HG03175 (cell line): ENCODE measurements around the gene PPM1N.

Experiments
- ATAC-seq: cut with Tn5 transposase; IDR thresholded peaks from one replicate; pipeline ENCODE4 v1.9.1; 2021; ENCODE audit warnings: mild to moderate bottlenecking, moderate library complexity; ENCODE audit not compliant: unreplicated experiment

PPM1N gene

DNA sequence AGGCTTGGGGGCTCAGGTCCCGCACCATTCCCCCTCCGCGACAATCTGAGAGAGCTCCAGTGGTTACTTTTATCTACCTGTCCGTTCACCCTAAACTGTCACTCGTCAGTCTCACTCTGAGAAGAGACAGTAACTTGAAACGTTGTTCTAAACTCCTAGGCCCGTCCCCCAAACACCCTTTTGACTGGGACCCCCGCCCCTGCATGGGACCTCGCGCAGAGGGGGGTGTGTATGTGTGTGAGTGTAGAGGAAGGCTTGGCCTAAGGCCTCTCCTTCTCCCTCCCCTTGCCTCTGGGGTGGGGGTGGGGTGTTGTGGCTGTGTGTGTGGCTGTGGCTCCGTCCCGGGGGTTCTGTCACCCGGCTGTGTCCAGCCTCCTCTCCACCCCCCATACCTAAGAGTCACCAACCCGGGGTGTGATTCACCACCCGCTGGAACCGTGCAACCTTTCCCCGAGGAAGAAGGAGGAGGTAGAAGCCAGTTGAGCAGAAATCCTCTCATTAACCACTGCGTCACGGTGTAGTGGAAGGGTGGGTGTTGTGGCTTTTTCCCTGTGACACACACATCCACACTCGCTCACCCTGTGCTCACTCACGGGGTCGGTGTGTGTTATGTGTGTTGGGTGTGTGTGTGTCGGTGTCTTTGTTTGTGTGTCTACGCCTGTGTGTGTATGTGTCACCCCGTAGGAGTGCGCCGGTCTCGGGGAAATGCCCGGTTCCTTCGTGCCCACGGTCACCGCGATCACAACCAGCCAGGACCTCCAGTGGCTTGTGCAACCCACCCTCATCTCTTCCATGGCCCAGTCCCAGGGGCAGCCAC is 28.1 kb upstream of the PPM1N start:
- no peak for ATAC-seq

DNA sequence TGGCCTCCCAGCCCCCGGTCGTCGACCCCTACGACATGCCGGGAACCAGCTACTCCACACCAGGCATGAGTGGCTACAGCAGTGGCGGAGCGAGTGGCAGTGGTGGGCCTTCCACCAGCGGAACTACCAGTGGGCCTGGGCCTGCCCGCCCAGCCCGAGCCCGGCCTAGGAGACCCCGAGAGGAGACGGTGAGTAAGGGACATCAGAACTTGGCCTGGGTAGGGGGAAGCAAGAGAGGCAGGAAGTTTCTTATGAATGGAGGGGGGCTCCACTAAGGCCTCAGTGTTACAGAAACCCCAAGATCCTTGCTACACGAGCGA is 27.5 kb upstream of the PPM1N start:
- no peak for ATAC-seq

DNA sequence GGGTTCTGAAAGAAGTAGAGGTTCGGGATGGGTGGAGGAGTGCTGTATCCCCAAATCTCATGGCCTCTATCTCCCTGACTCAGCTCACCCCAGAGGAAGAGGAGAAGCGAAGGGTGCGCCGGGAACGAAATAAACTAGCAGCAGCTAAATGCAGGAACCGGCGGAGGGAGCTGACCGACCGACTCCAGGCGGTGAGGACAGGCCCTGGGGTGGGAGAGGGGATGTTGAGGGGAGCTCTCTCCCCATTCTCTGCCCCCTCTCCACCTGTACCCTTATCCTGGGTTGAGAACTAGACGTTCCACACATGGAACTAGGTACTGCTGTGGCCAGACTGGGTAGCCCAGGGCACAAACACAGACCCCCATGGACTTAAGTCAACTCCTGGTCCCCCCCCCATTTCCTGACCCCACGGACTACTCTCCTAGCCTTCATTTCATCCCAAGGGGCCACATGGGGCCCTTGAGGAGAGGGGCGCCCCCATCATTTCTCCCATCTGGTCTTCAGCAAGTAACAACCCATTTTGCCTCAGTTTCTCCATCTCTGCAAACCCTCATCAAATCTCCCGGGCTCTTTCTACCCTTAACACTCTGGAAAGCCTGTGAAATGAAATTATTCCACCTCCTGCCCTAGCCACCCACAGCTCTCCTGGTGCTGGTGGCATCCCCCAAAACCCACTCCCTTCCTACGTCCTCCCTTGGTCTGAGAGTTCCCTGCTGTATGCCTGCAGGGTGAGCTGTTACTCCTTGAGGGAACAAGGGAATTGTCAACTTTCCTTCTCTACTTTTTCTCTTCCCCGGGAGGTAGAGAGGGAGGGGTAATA is 26.9 kb upstream of the PPM1N start:
- no peak for ATAC-seq

DNA sequence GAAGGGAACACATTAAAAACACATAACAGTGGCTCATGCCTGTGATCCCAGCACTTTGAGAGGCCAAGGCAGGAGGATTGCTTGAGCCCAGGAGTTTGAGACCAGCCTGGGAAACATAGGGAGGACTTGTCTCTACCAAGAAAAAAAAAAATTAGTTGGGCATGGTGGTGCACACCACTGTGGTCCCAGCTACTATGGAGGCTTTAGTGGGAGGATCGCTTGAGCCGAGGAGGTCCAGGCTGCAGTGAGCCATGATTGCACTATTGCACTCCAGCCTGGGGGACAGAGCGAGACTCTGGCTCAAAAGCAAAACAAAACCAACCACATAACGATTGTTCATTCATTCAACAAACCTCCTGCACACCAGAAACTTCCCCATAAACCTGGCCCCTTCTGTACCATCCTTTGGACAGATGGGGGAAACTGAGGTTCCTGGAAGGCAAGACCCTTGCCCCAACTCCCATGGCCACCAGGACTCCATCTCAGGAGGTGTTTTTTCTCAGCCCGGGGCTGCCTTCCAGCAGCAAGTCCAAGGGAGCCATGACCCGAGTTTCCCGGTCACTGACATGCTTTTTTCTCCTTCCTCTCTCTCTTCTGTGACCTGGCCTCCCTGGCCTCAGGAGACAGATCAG is 26.2 kb upstream of the PPM1N start:
- no peak for ATAC-seq

DNA sequence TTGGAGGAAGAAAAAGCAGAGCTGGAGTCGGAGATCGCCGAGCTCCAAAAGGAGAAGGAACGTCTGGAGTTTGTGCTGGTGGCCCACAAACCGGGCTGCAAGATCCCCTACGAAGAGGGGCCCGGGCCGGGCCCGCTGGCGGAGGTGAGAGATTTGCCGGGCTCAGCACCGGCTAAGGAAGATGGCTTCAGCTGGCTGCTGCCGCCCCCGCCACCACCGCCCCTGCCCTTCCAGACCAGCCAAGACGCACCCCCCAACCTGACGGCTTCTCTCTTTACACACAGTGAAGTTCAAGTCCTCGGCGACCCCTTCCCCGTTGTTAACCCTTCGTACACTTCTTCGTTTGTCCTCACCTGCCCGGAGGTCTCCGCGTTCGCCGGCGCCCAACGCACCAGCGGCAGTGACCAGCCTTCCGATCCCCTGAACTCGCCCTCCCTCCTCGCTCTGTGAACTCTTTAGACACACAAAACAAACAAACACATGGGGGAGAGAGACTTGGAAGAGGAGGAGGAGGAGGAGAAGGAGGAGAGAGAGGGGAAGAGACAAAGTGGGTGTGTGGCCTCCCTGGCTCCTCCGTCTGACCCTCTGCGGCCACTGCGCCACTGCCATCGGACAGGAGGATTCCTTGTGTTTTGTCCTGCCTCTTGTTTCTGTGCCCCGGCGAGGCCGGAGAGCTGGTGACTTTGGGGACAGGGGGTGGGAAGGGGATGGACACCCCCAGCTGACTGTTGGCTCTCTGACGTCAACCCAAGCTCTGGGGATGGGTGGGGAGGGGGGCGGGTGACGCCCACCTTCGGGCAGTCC is 25.5 kb upstream of the PPM1N start:
- ATAC-seq: no peak

DNA sequence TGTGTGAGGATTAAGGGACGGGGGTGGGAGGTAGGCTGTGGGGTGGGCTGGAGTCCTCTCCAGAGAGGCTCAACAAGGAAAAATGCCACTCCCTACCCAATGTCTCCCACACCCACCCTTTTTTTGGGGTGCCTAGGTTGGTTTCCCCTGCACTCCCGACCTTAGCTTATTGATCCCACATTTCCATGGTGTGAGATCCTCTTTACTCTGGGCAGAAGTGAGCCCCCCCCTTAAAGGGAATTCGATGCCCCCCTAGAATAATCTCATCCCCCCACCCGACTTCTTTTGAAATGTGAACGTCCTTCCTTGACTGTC is 24.9 kb upstream of the PPM1N start:
- no peak for ATAC-seq

DNA sequence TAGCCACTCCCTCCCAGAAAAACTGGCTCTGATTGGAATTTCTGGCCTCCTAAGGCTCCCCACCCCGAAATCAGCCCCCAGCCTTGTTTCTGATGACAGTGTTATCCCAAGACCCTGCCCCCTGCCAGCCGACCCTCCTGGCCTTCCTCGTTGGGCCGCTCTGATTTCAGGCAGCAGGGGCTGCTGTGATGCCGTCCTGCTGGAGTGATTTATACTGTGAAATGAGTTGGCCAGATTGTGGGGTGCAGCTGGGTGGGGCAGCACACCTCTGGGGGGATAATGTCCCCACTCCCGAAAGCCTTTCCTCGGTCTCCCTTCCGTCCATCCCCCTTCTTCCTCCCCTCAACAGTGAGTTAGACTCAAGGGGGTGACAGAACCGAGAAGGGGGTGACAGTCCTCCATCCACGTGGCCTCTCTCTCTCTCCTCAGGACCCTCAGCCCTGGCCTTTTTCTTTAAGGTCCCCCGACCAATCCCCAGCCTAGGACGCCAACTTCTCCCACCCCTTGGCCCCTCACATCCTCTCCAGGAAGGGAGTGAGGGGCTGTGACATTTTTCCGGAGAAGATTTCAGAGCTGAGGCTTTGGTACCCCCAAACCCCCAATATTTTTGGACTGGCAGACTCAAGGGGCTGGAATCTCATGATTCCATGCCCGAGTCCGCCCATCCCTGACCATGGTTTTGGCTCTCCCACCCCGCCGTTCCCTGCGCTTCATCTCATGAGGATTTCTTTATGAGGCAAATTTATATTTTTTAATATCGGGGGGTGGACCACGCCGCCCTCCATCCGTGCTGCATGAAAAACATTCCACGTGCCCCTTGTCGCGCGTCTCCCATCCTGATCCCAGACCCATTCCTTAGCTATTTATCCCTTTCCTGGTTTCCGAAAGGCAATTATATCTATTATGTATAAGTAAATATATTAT is 24.3 kb upstream of the PPM1N start:
- ATAC-seq: no peak

DNA sequence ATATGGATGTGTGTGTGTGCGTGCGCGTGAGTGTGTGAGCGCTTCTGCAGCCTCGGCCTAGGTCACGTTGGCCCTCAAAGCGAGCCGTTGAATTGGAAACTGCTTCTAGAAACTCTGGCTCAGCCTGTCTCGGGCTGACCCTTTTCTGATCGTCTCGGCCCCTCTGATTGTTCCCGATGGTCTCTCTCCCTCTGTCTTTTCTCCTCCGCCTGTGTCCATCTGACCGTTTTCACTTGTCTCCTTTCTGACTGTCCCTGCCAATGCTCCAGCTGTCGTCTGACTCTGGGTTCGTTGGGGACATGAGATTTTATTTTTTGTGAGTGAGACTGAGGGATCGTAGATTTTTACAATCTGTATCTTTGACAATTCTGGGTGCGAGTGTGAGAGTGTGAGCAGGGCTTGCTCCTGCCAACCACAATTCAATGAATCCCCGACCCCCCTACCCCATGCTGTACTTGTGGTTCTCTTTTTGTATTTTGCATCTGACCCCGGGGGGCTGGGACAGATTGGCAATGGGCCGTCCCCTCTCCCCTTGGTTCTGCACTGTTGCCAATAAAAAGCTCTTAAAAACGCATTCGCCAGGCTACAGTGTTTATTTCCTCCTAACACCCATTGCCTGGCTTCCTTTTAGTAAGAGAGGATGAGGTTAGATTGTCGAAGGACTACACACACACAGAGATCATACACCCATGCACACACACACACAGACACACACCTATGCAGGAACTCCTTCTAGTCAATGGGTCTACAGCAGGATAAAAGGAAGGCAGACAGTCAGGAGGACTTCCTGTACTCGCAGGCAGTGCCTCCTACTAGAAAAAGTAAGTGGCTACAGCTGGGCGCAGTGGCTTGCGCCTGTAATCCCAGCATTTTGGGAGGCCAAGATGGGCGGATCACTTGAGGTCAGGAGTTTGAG is 23.4 kb upstream of the PPM1N start:
- no peak for ATAC-seq

DNA sequence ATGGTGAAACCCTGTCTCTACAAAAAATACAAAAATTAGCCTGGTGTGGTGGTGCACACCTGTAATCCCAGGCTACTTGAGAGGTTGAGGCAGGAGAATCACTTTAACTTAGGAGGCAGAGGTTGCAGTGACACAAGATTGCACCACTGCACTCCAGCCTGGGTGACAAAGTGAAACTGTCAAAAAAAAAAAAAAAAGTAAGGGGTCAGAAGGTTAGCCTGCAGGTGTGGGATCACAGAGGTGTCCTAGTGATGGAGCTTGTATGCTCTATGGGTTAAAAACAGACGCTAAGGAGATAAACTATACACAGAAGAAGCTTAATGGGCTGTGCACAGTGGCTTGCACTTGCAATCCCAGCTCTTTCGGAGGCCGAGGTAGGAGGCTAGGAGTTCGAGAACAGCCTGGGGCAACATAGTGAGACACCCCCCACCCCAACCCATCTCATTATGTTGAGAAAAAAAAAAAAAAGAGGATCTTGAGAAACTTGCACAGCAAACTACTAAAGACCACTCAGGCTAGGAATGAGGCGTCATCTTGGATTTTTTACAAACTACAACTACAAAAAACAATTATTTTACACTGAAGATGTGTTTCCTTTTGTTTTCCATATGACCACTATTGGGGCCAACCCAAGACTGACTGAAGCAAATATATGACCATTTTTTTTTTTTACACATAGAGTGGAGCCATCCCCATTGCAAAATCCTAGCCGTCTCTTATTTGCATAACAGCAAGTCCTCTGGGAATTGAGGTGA is 22.5 kb upstream of the PPM1N start:
- ATAC-seq: no peak

DNA sequence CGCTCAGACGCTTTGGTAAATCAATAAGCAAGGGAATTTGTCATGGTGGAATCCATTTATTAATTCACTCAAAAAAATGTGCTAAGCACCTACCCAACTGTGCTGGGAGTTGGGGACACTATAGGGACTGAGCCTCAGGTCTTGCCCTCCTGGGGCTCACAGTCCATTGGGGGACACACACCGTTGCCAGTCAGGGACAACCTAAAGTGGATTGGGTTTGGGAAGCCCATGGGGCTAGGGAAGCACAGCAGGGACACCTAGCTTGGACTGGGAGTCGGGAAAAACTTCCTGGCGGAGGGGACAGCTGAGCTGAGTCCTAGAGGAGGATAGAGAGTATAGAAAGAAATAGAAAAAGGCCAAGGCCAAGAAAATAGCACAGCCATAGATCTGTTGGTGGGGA is 21.9 kb upstream of the PPM1N start:
- ATAC-seq: no peak

DNA sequence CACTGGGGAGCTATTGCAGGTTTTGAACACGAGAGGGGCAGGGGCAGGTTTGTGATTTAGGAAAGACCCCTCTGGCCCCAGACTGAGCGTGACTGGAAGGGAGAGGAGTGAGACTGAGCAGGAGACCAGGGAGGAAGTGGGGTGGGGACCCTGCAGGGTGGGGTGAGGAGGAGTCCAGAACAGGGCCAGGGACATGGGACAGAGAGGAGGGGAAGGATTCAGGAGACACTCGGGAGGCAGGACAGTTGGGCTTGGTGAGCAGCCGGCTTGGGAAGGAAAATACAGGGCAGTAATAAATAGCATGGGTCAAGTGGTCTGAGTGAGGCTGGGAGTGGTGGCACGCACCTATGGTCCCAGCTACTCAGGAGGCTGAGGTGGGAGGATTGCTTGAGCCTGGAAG is 21.1 kb upstream of the PPM1N start:
- ATAC-seq: no peak

DNA sequence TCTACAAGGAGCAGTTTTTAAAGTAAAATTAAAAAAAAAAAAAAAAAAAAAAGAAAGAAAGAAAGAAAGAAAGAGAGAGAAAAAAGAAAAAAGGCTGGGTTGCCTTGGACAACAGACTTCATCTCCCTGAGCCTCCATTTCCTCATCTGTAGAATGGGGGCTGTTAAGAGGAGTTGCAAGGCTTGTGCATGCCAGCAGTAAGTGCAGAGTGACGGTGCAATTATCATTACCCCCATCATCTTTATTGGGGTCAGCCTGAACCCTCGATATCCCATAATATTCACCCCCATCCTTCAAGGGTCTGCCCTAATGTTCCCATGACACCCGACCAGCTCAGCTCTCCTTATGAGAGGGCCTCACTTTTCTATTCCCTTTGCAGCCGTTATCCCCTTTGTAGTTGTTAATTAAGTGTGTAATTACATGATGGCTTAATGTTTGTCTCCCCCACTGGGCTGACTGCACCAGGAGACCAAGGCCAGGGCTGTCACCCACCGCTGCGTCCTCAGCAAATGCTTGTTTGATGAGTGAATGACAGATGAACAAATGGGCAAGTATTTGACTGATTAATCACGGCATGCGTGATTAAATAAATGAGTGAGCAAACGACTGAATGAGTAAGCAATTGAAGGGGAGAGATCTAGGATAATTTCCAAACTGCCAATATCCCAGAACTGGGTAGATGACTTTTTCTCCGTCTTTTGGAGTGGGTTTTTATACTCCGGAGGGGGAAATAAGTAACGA is 20.4 kb upstream of the PPM1N start:
- no peak for ATAC-seq

DNA sequence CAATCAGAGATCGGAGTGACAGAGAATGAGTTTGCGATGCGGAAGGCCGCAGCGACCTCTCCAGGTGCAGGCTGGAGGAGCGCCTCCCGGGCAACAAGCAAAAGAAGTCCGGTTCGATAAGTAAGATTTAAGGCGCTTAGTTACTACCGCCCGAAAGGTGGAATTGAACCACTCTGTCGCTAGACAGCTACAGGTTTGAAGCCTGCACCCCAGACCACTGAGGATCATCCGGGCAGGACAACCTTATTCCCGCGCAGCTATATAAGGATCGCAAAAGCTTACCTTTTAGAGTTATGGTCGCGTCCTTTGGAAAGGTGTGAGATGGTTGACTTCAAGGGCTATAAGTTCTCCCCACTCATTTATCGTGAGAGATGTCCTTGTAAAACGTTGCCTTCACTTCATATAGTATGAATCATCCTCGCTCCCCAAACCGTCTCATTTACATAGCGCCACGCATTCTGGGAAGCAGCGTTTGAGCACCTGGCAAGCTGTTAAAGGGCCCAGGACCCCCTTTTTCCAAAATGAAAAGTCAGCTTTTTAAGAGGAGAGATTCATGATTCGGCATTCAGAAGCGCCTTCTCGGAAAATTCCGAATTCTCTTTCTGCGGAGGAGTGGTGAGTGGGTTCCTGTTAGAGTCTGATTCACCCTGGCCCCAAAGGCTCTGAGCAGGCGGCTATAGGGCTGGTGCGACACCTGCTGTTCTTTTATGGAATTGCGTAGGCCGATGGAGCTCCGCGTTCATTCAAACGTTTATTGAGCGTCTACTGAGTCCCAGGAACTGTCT is 19.6 kb upstream of the PPM1N start:
- peak; percentile 83 for ATAC-seq

DNA sequence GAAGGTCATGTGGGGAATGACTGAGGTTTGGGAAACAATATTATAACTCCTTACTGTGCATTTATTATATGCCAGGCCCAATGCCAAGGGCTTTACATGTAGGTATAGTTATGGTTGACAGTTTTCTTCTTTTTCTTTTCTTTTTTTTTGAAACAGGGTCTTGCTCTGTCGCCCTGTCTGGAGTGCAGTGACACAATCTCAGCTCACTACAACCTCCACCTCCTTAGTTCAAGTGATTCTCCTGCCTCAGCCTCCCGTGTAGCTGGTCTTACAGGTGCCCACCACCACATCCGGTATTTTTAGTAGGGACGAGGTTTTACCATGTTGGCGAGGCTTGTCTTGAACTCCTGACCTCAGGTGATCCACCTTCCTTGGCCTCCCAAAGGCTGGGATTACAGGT is 15.2 kb upstream of the PPM1N start:
- ATAC-seq: no peak

DNA sequence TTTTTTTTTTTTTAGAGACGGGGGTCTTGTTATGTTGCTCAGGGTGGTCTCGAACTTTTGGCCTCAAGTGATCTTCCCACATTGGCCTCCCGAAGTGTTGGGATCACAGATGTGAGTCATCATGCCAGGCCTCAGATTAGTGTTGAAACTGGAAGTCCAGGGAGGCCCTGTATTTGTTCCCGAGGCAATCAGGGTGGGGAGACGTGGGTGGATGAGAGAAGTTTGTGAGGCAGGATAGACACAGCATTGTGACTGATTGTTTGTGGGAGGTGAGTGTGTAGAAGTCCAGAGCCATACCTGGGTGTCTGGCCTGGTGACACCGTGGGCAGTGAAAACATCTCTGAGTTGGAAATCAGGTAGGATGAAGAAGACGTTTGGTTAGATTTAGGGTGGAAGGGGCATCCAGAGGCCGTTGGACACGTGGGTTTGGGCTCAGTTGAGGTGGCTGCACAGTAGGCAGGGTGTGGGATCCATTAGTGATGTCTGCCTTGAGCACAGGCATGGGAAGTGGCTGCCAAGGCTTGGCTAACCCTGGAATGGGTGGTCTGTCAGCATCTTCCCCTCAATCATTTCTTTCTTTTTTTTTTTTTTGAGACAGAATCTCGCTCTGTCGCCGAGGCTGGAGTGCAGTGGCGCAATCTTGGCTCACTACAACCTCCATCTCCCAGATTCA is 13.8 kb upstream of the PPM1N start:
- no peak for ATAC-seq

DNA sequence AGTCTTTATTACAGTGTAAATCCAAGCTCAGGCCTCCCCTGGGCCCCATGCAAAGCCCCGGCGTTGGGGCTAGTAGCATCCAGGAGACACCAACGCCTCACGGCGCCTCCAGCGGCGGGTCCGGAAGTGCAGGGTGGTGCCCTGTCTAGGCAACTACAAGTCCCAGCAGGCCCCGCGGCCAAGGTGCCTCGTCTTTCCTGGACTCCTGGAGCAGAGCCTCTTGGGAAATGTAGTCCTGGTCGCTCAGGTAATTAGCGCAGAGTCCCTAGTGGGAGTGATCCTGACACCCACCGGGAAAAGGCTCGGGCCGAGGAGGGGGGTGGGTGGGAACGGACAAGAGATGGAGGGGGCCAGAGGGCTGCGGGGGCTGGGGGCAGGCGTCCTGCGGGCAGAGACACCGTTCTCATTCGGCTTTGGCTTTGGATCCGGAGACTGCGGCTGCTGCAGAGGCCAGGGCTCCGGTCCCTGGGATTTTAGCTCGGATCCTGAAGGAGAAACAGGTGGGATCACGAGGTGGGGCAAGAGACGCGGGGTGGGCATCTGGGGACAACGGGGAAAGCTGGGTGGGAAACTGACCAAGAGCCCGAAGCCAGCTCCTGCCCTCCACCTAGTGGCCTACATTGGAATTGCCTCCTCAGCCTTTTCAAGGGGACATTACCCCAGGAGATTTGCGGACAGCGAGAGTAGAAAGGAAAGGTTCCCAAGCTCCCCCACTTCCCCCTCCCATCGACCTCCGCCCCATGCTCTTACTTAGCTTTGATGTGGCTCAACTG is 12.8 kb upstream of the PPM1N start:
- peak; percentile 94 for ATAC-seq
